ENCODE data around the gene CBFA2T3.

Gene CBFA2T3

GRCh38 chr16:88995194-88995593 is 18.2 kb upstream of the CBFA2T3 start:
- DNase-seq = no peak

- no peak for DNase-seq
Observed at GRCh38 chr16:88994695-88995094, 17.7 kb upstream of the CBFA2T3 start.

GRCh38 chr16:88993946-88994600 is 17.1 kb upstream of the CBFA2T3 start:
- no peak for DNase-seq

GRCh38 chr16:88993166-88993761 is 16.3 kb upstream of the CBFA2T3 start:
- DNase-seq = no peak

- DNase-seq = no peak
Observed at GRCh38 chr16:88992351-88993165, 15.6 kb upstream of the CBFA2T3 start.

- DNase-seq = no peak
Observed at GRCh38 chr16:88991813-88992350, 14.9 kb upstream of the CBFA2T3 start.

GRCh38 chr16:88989852-88990547 is 13.0 kb upstream of the CBFA2T3 start:
- no peak for DNase-seq

- no peak for DNase-seq
Observed at GRCh38 chr16:88988980-88989811, 12.2 kb upstream of the CBFA2T3 start.

GRCh38 chr16:88985521-88985920 is 8.5 kb upstream of the CBFA2T3 start:
- no peak for DNase-seq

- no peak for DNase-seq
Observed at GRCh38 chr16:88983771-88984687, 7.0 kb upstream of the CBFA2T3 start.

GRCh38 chr16:88983165-88983564 is 6.2 kb upstream of the CBFA2T3 start:
- DNase-seq = no peak

- no peak for DNase-seq
Observed at GRCh38 chr16:88982286-88983084, 5.5 kb upstream of the CBFA2T3 start.

GRCh38 chr16:88979353-88980015 is 2.5 kb upstream of the CBFA2T3 start:
- no peak for DNase-seq

- DNase-seq = no peak
Observed at GRCh38 chr16:88978608-88979346, 1.8 kb upstream of the CBFA2T3 start.

GRCh38 chr16:88977812-88978607 is 1.0 kb upstream of the CBFA2T3 start:
- DNase-seq = no peak

- no peak for DNase-seq
Observed at GRCh38 chr16:88976366-88977017, 515 bp downstream of the CBFA2T3 start.

GRCh38 chr16:88975511-88976061 is 1.4 kb downstream of the CBFA2T3 start:
- DNase-seq = no peak

Measured in COR-L47 (cell line).